Neuronal stem cell (in vitro differentiated cells): Measurements from ENCODE around the gene GRAMD1C.

Experiments
- DNase-seq: peaks from one replicate; pipeline ENCODE4 v3.0.0-alpha.2; 2013; ENCODE audit warnings: low spot score
- H2AFZ ChIP-seq: one replicate; pipeline ENCODE4 v1.6.1; 2013; ENCODE audit warnings: mild to moderate bottlenecking, low read length, inconsistent platforms
- H2AK5ac ChIP-seq: 2 replicates; pipeline ENCODE4 v1.6.1; 2013; ENCODE audit warnings: low read depth, mild to moderate bottlenecking, inconsistent platforms, low read length, moderate library complexity, mixed read lengths
- H2BK120ac ChIP-seq: 2 replicates; pipeline ENCODE4 v1.6.1; 2013; ENCODE audit warnings: low read depth, mild to moderate bottlenecking, inconsistent platforms, low read length, moderate library complexity, mixed read lengths
- H2BK12ac ChIP-seq: one replicate; pipeline ENCODE4 v1.6.1; 2013; ENCODE audit warnings: low read length, inconsistent platforms
- H2BK15ac ChIP-seq: 2 replicates; pipeline ENCODE4 v1.6.1; 2013; ENCODE audit warnings: mild to moderate bottlenecking, low read length, inconsistent platforms, mixed read lengths
- H2BK5ac ChIP-seq: one replicate; pipeline ENCODE4 v1.6.1; 2013; ENCODE audit warnings: inconsistent platforms, mild to moderate bottlenecking, low read length, moderate library complexity
- H3K14ac ChIP-seq: one replicate; pipeline ENCODE4 v1.6.1; 2013; ENCODE audit warnings: low read length, inconsistent platforms
- H3K18ac ChIP-seq: 2 replicates; pipeline ENCODE4 v1.6.1; 2013; ENCODE audit warnings: low read length, inconsistent platforms
- H3K23ac ChIP-seq: 2 replicates; pipeline ENCODE4 v1.6.1; 2013; ENCODE audit warnings: low read depth, mild to moderate bottlenecking, mixed read lengths, low read length, inconsistent platforms; ENCODE audit not compliant: poor library complexity
- H3K27ac ChIP-seq: replicated peaks from 3 replicates; pipeline ENCODE4 v1.5.1; 2013; ENCODE audit warnings: low read length, inconsistent platforms
- H3K27me3 ChIP-seq, 3 experiments: 2 replicates each; pipeline ENCODE4 v1.6.1; 2013; ENCODE audit warnings: low read length in 3 of 3, mild to moderate bottlenecking in 2 of 3, inconsistent platforms in 1 of 3, low read depth in 1 of 3, mixed read lengths in 1 of 3, moderate library complexity in 1 of 3; ENCODE audit not compliant: control insufficient read depth in 3 of 3, insufficient read depth in 3 of 3
- H3K36me3 ChIP-seq, 2 donors: replicated peaks in 1 of 2; 2 replicates each; pipeline ENCODE4 v1.6.1; 2013; ENCODE audit warnings: low read length in 2 of 2; ENCODE audit not compliant: control insufficient read depth in 2 of 2, insufficient read depth in 2 of 2
- H3K4ac ChIP-seq: 2 replicates; pipeline ENCODE4 v1.6.1; 2013; ENCODE audit warnings: inconsistent platforms, mild to moderate bottlenecking, low read length, moderate library complexity
- H3K4me1 ChIP-seq, 2 donors: 1 replicate in 1 of 2; 2 replicates in 1 of 2; pipeline ENCODE4 v1.6.1; 2013; ENCODE audit warnings: low read length in 2 of 2, low read depth in 1 of 2; ENCODE audit not compliant: control insufficient read depth in 2 of 2, insufficient read depth in 1 of 2
- H3K4me2 ChIP-seq: one replicate; pipeline ENCODE4 v1.6.1; 2013; ENCODE audit warnings: mild to moderate bottlenecking, low read length, inconsistent platforms; ENCODE audit not compliant: insufficient read depth, poor library complexity, severe bottlenecking
- H3K4me3 ChIP-seq, 2 donors: 2 replicates each; pipeline ENCODE4 v1.5.1; 2013; ENCODE audit warnings: low read length in 2 of 2, mild to moderate bottlenecking in 2 of 2, inconsistent platforms in 1 of 2, moderate library complexity in 1 of 2
- H3K79me1 ChIP-seq: one replicate; pipeline ENCODE4 v1.6.1; 2013; ENCODE audit warnings: low read depth, mild to moderate bottlenecking, inconsistent platforms, low read length, moderate library complexity
- H3K9ac ChIP-seq: one replicate; pipeline ENCODE4 v1.6.1; 2013; ENCODE audit warnings: mild to moderate bottlenecking, low read depth, low read length, inconsistent platforms; ENCODE audit not compliant: poor library complexity
- H3K9me3 ChIP-seq, 2 donors: replicated peaks in 1 of 2; 2 replicates each; pipeline versions ENCODE3 to v1.6.1; 2013; ENCODE audit warnings: low read length in 2 of 2, mild to moderate bottlenecking in 2 of 2, inconsistent platforms in 1 of 2, low read depth in 1 of 2, mixed read lengths in 1 of 2, moderate library complexity in 1 of 2; ENCODE audit not compliant: control insufficient read depth in 2 of 2, insufficient read depth in 1 of 2
- H4K8ac ChIP-seq: one replicate; pipeline ENCODE4 v1.6.1; 2013; ENCODE audit warnings: low read depth, mild to moderate bottlenecking, inconsistent platforms, low read length, moderate library complexity
- H4K91ac ChIP-seq: one replicate; pipeline ENCODE4 v1.6.1; 2013; ENCODE audit warnings: low read length, low read depth, mild to moderate bottlenecking, inconsistent platforms; ENCODE audit not compliant: poor library complexity
- WGBS, 2 donors: extraction: QIAGEN DNeasy Blood & Tissue Kit; methylation state at CpG; one replicate each; pipeline ENCODE4 v1.1.7; 2013; ENCODE audit warnings: missing lambda C conversion rate in 2 of 2, mixed read lengths in 1 of 2; ENCODE audit not compliant: insufficient read length in 2 of 2, insufficient replicate concordance in 1 of 2; ENCODE audit errors: extremely low coverage in 2 of 2; 5-methylcytosine and 5-hydroxymethylcytosine counted together

Gene GRAMD1C

DNA sequence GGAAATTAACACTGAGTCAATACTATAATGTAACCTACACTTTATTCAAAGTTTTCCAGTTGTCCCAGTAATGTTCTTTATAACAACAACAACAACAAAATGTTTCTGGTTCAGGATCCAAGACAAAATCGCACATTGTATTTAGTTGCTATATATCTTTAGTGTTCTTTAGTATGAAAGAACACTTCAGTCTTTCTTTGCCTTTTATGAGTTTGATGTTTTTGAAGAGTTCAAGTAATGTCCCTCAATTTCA, 7.6 kb upstream of the GRAMD1C start:
- Histone ChIP-seq H2AFZ (no peak overlapping the region), H2BK5ac (no peak overlapping the region), H2BK12ac (no peak overlapping the region), H3K4ac (no peak overlapping the region), H3K4me3 (no peak overlapping the region), H3K79me1 (no peaks in the 10 kb centered on the region), H3K9ac (no peak overlapping the region), H2AK5ac (no peak overlapping the region), H3K36me3 (no peaks in the 10 kb centered on the region), H3K23ac (no peak overlapping the region), H3K9me3 (peaks cover 0 to 3% of the 10 kb centered on the region in 2 donors), H3K4me2 (no peak overlapping the region), H3K18ac (no peak overlapping the region), H3K27me3 (no peaks in the 10 kb centered on the region), H2BK120ac (no peak overlapping the region), H3K27ac (no peak overlapping the region), H4K8ac (no peak overlapping the region), H4K91ac (no peak overlapping the region), H3K4me1 (no peaks in the 10 kb centered on the region), H3K14ac (no peak overlapping the region), H2BK15ac (no peak overlapping the region)
- DNase-seq: no peak
- no CpG with 5 or more reads among the region's 1 CpG for WGBS, 2 donors

DNA sequence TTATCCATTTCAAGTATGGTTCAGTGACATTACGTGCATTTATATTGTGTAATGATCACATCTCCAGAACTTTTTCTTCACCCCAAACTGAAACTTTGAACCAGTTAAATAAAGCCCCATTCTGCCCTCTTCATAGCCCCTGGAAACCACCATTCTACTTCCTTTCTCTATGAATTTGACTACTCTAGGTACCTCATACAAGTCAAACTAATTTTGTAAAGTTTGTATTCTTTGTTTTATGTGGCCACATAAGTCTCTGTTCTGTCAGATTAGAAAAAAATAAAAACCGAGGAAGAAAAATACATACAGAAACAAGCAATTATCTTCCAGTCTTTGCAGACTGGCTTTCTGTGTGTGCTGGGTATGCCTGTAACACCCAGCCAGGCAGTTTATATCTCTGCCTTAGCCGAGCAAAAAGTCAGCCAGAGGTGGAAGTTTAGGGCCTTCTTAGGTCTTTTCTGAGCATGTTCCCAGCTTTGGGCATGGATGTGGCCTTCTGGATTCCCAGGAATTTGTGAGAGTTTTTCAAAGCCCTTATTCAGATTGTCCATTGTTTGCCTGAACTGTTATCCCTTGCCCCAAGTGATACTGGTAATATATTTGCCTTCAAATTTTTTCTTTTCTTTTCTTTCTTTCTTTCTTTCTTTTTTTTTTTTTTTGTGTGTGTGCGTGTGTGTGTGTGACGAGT, 6.0 kb upstream of the GRAMD1C start:
- no CpG with 5 or more reads among the region's 5 CpGs for WGBS, 2 donors

DNA sequence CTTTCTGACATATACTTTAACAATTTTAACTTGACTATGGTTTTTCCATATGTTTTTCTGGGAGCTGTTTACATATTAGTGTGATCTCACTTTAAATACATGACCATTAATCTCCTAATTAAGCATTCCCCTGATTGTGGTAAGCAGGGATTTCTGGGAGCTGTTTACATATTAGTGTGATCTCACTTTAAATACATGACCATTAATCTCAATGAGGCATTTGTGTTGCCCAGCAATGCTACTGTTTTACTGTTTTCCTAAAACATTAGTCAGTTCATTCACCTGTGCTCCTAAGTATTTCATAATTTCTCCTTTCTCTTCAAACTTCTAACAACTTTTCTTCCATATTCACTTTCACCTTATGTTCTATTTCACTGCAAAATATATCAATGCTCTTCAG, 3.6 kb upstream of the GRAMD1C start:
- Histone ChIP-seq H3K27me3 (no peaks in the 10 kb centered on the region), H3K79me1 (no peaks in the 10 kb centered on the region), H3K9ac (no peak overlapping the region), H4K8ac (no peak overlapping the region), H3K36me3 (no peaks in the 10 kb centered on the region), H3K4ac (no peak overlapping the region), H3K27ac (no peak overlapping the region), H2AK5ac (no peak overlapping the region), H3K9me3 (peaks cover 0 to 3% of the 10 kb centered on the region in 2 donors), H2BK12ac (no peak overlapping the region), H3K4me3 (no peak overlapping the region), H3K14ac (no peak overlapping the region), H2BK15ac (no peak overlapping the region), H2BK120ac (no peak overlapping the region), H3K4me1 (peaks cover 0 to 1% of the 10 kb centered on the region in 2 donors), H2AFZ (no peak overlapping the region), H4K91ac (no peak overlapping the region), H3K23ac (no peak overlapping the region), H3K18ac (no peak overlapping the region), H2BK5ac (no peak overlapping the region), H3K4me2 (no peak overlapping the region)
- no peak for DNase-seq

More for the DNA sequence above, 6.0 kb upstream of the GRAMD1C start:
- H3K9me3 ChIP-seq: peaks cover 0 to 3% of the 10 kb centered on the region in 2 donors
- H2BK120ac ChIP-seq: no peak overlapping the region
- DNase-seq: no peak
- H3K79me1 ChIP-seq: no peaks in the 10 kb centered on the region
- H3K4me3 ChIP-seq: no peak overlapping the region
- H3K4me1 ChIP-seq: no peaks in the 10 kb centered on the region
- H3K18ac ChIP-seq: no peak overlapping the region
- H2BK5ac ChIP-seq: no peak overlapping the region
- no peak overlapping the region for H3K4me2 ChIP-seq
- H3K27me3 ChIP-seq: no peaks in the 10 kb centered on the region
- H3K23ac ChIP-seq: no peak overlapping the region
- H2BK12ac ChIP-seq: no peak overlapping the region
- H2BK15ac ChIP-seq: no peak overlapping the region
- no peaks in the 10 kb centered on the region for H3K36me3 ChIP-seq
- no peak overlapping the region for H3K9ac ChIP-seq
- no peak overlapping the region for H4K91ac ChIP-seq
- no peak overlapping the region for H3K14ac ChIP-seq
- H4K8ac ChIP-seq: no peak overlapping the region
- no peak overlapping the region for H3K27ac ChIP-seq
- H2AK5ac ChIP-seq: no peak overlapping the region
- H3K4ac ChIP-seq: no peak overlapping the region
- no peak overlapping the region for H2AFZ ChIP-seq

DNA sequence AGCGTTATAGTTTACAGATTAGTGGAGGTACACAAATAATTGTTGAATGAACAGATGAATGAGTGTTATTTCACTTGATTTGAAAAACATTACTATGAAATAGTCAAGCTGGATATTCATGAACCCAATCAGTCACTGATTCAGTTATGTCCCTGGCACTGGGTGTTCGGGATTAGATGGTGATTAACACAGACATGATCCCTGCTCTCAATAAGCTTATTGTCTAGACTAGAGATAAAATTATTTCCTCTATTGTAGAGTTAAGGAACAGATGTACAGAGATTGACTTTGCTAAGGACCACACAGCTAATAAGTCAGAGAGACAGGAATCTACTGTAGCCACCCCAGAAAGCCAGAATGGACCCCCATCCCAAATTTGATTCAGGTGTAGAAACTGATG, 963 bp downstream of the GRAMD1C start:
- no peak overlapping the region for H3K4me2 ChIP-seq
- no peaks in the 10 kb centered on the region for H3K9me3 ChIP-seq
- H3K23ac ChIP-seq: no peak overlapping the region
- H3K27me3 ChIP-seq: no peaks in the 10 kb centered on the region
- H4K91ac ChIP-seq: no peak overlapping the region
- no peaks in the 10 kb centered on the region for H3K36me3 ChIP-seq
- H4K8ac ChIP-seq: no peak overlapping the region
- peaks cover 0 to 1% of the 10 kb centered on the region in 2 donors for H3K4me1 ChIP-seq
- no peak overlapping the region for H2BK120ac ChIP-seq
- no peak overlapping the region for H3K4ac ChIP-seq
- peak overlapping the region in 1 of 2 donors; percentile 57 for H3K4me3 ChIP-seq
- no CpG with 5 or more reads among the region's 2 CpGs for WGBS, 2 donors
- no peak for DNase-seq
- no peak overlapping the region for H3K18ac ChIP-seq
- peak overlapping the region; percentile 85 for H2AFZ ChIP-seq
- no peak overlapping the region for H2AK5ac ChIP-seq
- no peak overlapping the region for H2BK12ac ChIP-seq
- H3K79me1 ChIP-seq: no peaks in the 10 kb centered on the region
- H2BK15ac ChIP-seq: no peak overlapping the region
- no peak overlapping the region for H3K27ac ChIP-seq
- no peak overlapping the region for H3K14ac ChIP-seq
- no peak overlapping the region for H3K9ac ChIP-seq
- no peak overlapping the region for H2BK5ac ChIP-seq
